ENCODE data around the gene TLCD1. TPM values are rescaled to one million over a fixed set of nuclear protein-coding genes. Genes with fewer than 3 reads are reported as not detected.
"Not testable (repeated sequence)": the region's sequence is repeated elsewhere in the genome, so short reads cannot be mapped to it uniquely, and the experiment has no call there.

Gene TLCD1
- total RNA-seq, 1 donor from 2014 or later: 1.6 TPM

- Histone ChIP-seq H3K4me3 (ENCODE audit: low read length in 3 of 3) (peak overlapping the region; percentile 83 to 99 (median 99)), H3K4me1 (ENCODE audit: control insufficient read depth in 3 of 3, insufficient read depth in 3 of 3, low read length in 3 of 3) (peaks cover 51 to 61% (median 55%) of the 10 kb centered on the region in 3 donors), H3K36me3 (ENCODE audit: control insufficient read depth in 3 of 3, insufficient read depth in 3 of 3, low read length in 3 of 3) (peaks cover 28 to 31% (median 31%) of the 10 kb centered on the region in 3 donors), H3K9ac (ENCODE audit: low read depth in 1 of 3, low read length in 3 of 3) (peak overlapping the region; percentile 91 to 95 (median 95)), H3K27ac (ENCODE audit: low read depth, low read length) (peak overlapping the region; percentile 75), H3K27me3 (ENCODE audit: control insufficient read depth in 3 of 3, insufficient read depth in 3 of 3, low read length in 3 of 3) (peaks cover 6 to 25% (median 19%) of the 10 kb centered on the region in 3 donors)
- not testable (repeated sequence) for H3K9me3 ChIP-seq (ENCODE audit: control insufficient read depth in 3 of 3, low read length in 3 of 3)
Measured at GRCh38 chr17:28720997-28721329, 5.1 kb downstream of the TLCD1 start.

DNA sequence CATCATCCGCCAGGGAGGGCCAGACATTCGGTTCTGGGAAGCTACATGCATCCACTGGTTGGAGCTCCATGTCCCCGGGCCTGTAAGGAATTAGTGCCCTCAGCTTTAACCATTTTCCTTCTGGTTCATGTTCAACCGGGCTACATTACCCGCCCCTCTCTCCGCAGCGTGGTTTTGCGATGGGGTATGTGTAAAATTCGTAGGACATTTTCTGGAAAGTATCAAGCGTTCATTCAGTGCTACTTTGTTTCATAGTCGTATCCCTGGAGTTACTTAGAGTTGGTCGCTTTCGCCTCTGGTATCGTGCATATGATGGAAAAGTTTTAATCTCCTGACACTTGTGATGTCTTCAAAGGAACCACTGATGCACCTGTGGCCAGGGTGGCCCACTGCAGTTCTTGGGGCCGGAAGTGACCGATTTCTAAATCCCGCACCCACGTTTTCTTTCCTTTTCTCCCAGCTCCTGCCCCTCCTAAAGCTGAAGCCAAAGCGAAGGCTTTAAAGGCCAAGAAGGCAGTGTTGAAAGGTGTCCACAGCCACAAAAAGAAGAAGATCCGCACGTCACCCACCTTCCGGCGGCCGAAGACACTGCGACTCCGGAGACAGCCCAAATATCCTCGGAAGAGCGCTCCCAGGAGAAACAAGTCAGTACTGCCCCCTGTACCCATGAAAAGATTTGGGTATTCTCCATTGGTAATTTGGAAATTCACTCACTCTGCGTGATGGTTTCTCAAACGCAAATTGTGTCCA, 5.6 kb downstream of the TLCD1 start:
- peaks cover 31% of the 10 kb centered on the region in 3 donors for H3K36me3 ChIP-seq (ENCODE audit: control insufficient read depth in 3 of 3, insufficient read depth in 3 of 3, low read length in 3 of 3)
- peak overlapping the region; percentile 83 to 99 (median 99) for H3K4me3 ChIP-seq (ENCODE audit: low read length in 3 of 3)
- peak overlapping the region; percentile 91 to 95 (median 95) for H3K9ac ChIP-seq (ENCODE audit: low read depth in 1 of 3, low read length in 3 of 3)
- peak overlapping the region; percentile 75 for H3K27ac ChIP-seq (ENCODE audit: low read depth, low read length)
- H3K27me3 ChIP-seq (ENCODE audit: control insufficient read depth in 3 of 3, insufficient read depth in 3 of 3, low read length in 3 of 3): peaks cover 6 to 30% (median 21%) of the 10 kb centered on the region in 3 donors
- H3K9me3 ChIP-seq (ENCODE audit: control insufficient read depth in 3 of 3, low read length in 3 of 3): no peaks in the 10 kb centered on the region
- H3K4me1 ChIP-seq (ENCODE audit: control insufficient read depth in 3 of 3, insufficient read depth in 3 of 3, low read length in 3 of 3): peaks cover 47 to 55% (median 50%) of the 10 kb centered on the region in 3 donors

DNA sequence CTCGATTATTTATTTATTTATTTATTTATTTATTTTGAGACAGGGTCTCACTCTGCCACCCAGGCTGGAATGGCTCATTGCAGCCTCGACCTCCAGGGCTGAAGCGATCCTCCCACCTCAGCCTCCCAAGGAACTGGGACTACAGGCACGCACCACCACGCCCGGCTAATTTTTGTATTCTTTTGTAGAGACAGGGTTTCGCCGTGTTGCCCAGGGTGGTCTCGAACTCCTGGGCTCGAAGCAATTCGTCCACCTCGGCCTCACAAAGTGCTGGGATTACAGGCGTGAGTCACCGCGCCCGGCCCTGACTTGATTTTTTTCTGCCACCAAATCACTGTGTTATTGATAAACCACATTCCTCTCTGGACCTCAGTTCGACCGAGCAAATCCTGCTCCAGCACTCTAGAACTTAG, 7.0 kb downstream of the TLCD1 start:
- Histone ChIP-seq H3K36me3 (ENCODE audit: control insufficient read depth in 3 of 3, insufficient read depth in 3 of 3, low read length in 3 of 3) (peaks cover 25 to 36% (median 25%) of the 10 kb centered on the region in 3 donors), H3K27me3 (ENCODE audit: control insufficient read depth in 3 of 3, insufficient read depth in 3 of 3, low read length in 3 of 3) (peaks cover 6 to 41% (median 29%) of the 10 kb centered on the region in 3 donors), H3K4me3 (ENCODE audit: low read length in 3 of 3) (peak overlapping the region; percentile 83 to 99 (median 99)), H3K27ac (ENCODE audit: low read depth, low read length) (peak overlapping the region; percentile 75), H3K4me1 (ENCODE audit: control insufficient read depth in 3 of 3, insufficient read depth in 3 of 3, low read length in 3 of 3) (peaks cover 44 to 49% (median 45%) of the 10 kb centered on the region in 3 donors), H3K9me3 (ENCODE audit: control insufficient read depth in 3 of 3, low read length in 3 of 3) (no peaks in the 10 kb centered on the region), H3K9ac (ENCODE audit: low read depth in 1 of 3, low read length in 3 of 3) (peak overlapping the region; percentile 75 to 95 (median 95))

- Histone ChIP-seq H3K9ac (ENCODE audit: low read depth in 1 of 3, low read length in 3 of 3) (peak overlapping the region in 2 of 3 donors; percentile 73), H3K27ac (ENCODE audit: low read depth, low read length) (peak overlapping the region; percentile 82), H3K27me3 (ENCODE audit: control insufficient read depth in 3 of 3, insufficient read depth in 3 of 3, low read length in 3 of 3) (peaks cover 6 to 43% (median 29%) of the 10 kb centered on the region in 3 donors), H3K36me3 (ENCODE audit: control insufficient read depth in 3 of 3, insufficient read depth in 3 of 3, low read length in 3 of 3) (peaks cover 20 to 32% (median 21%) of the 10 kb centered on the region in 3 donors), H3K4me3 (ENCODE audit: low read length in 3 of 3) (peak overlapping the region; percentile 14 to 60 (median 43)), H3K4me1 (ENCODE audit: control insufficient read depth in 3 of 3, insufficient read depth in 3 of 3, low read length in 3 of 3) (peaks cover 44 to 49% (median 45%) of the 10 kb centered on the region in 3 donors), H3K9me3 (ENCODE audit: control insufficient read depth in 3 of 3, low read length in 3 of 3) (no peaks in the 10 kb centered on the region)
Measured at GRCh38 chr17:28718333-28719020, 7.6 kb downstream of the TLCD1 start.

DNA sequence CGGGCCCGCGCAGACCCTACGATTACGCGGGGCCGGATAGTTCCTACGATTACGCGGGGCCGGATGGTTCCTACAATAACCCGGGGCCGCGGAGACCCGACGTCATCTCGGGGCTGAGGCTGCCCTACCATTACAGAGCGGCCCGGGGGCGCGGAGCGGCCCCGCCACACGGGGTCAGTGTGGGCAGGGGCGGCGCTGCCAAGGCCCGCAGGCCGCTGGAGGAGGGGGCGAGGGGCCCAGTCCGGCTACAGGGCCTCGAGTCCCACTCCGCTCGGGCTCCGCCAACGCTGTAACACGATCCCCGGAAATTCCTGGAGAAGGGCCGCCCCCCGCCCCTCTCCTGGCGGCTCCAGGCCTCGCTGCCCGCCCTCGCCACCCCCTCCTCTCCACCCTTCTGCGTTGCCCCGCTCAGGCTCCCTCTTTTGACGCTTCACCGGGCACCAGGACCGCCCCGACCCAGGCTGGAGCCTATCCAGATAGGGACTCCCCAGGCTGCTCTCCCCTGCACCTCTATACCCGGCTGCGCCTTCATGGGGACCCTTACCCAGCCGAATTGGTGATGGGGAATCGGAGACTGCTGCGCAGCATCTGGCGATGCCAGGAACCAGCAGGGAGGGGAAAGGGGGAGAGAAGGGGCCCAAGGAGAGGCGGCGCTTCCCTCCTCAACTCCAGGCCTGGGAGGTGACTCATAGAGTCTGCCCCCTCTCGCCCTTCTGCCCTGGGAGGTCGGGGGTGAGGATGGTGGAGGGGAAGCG, 8.3 kb downstream of the TLCD1 start, which contains the start of gene RAB34:
Gene RAB34, minus strand, starts transcription at position 291 of the 755 bp plus-strand sequence. CDS start 602 bp downstream, outside the sequence.
- H3K9ac ChIP-seq (ENCODE audit: low read depth in 1 of 3, low read length in 3 of 3): peak within 1 kb of the TSS; percentile 72 to 76 (median 73)
- H3K27ac ChIP-seq (ENCODE audit: low read depth, low read length): peak within 1 kb of the TSS; percentile 82
- no peaks in the 10 kb centered on the region for H3K9me3 ChIP-seq (ENCODE audit: control insufficient read depth in 3 of 3, low read length in 3 of 3)
- peak within 1 kb of the TSS; percentile 56 to 69 (median 64) for H3K4me3 ChIP-seq (ENCODE audit: low read length in 3 of 3)
- H3K4me1 ChIP-seq (ENCODE audit: control insufficient read depth in 3 of 3, insufficient read depth in 3 of 3, low read length in 3 of 3): peaks cover 40 to 48% (median 45%) of the 10 kb centered on the region in 3 donors
- H3K27me3 ChIP-seq (ENCODE audit: control insufficient read depth in 3 of 3, insufficient read depth in 3 of 3, low read length in 3 of 3): peaks cover 6 to 46% (median 32%) of the 10 kb centered on the region in 3 donors
- H3K36me3 ChIP-seq (ENCODE audit: control insufficient read depth in 3 of 3, insufficient read depth in 3 of 3, low read length in 3 of 3): peaks cover 14 to 25% (median 14%) of the 10 kb centered on the region in 3 donors

DNA sequence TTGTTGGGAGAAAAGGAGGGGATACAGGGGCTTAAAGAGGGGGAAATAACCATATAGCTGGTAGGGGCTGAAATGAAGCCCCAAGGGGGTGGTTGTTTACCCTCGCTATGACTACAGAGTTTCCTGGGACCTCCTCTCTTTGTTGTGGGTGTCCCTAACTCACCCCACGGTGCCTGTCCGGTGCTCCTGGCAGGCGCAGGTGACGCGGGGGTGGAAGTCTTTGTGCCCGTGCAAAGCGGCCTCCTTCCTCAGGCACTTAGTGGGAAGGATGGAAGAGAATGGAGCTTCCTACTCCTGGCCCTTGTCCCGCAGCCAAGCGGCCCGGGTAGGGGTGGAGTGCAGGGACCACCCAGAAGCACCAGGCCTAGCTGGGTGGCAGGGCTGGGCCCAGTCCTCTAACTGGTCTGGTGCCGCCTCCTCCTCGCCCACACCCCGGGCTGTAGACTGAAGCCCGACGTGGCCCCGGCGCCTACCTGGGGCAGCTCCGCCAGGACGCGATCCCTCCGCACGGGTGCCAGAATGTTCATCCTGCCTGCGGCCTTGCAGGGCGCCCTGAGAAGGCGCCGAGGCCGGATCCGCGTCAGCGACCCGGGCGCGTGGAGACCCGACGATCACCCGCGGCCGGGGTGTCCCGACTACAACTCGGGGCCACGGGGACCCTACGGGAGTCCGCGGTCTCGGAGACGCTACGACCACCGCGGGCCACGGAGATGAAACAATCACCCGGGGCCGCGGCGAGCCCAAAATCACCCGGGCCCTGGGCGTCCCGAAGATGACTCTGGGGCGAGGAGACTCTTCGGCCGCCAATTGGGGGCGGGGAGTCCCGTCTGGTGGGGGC, 9.1 kb downstream of the TLCD1 start:
- Histone ChIP-seq H3K27ac (ENCODE audit: low read depth, low read length) (peak overlapping the region; percentile 82), H3K27me3 (ENCODE audit: control insufficient read depth in 3 of 3, insufficient read depth in 3 of 3, low read length in 3 of 3) (peaks cover 6 to 50% (median 37%) of the 10 kb centered on the region in 3 donors), H3K4me3 (ENCODE audit: low read length in 3 of 3) (peak overlapping the region; percentile 56 to 69 (median 64)), H3K4me1 (ENCODE audit: control insufficient read depth in 3 of 3, insufficient read depth in 3 of 3, low read length in 3 of 3) (peaks cover 35 to 50% (median 47%) of the 10 kb centered on the region in 3 donors), H3K9ac (ENCODE audit: low read depth in 1 of 3, low read length in 3 of 3) (peak overlapping the region; percentile 72 to 76 (median 73)), H3K9me3 (ENCODE audit: control insufficient read depth in 3 of 3, low read length in 3 of 3) (no peaks in the 10 kb centered on the region), H3K36me3 (ENCODE audit: control insufficient read depth in 3 of 3, insufficient read depth in 3 of 3, low read length in 3 of 3) (peaks cover 6 to 19% (median 8%) of the 10 kb centered on the region in 3 donors)

- Histone ChIP-seq H3K27ac (ENCODE audit: low read depth, low read length) (no peak overlapping the region), H3K4me3 (ENCODE audit: low read length in 3 of 3) (no peak overlapping the region), H3K4me1 (ENCODE audit: control insufficient read depth in 3 of 3, insufficient read depth in 3 of 3, low read length in 3 of 3) (peaks cover 28 to 43% (median 40%) of the 10 kb centered on the region in 3 donors), H3K36me3 (ENCODE audit: control insufficient read depth in 3 of 3, insufficient read depth in 3 of 3, low read length in 3 of 3) (peaks cover 0 to 14% (median 2%) of the 10 kb centered on the region in 3 donors), H3K9ac (ENCODE audit: low read depth in 1 of 3, low read length in 3 of 3) (no peak overlapping the region), H3K27me3 (ENCODE audit: control insufficient read depth in 3 of 3, insufficient read depth in 3 of 3, low read length in 3 of 3) (peaks cover 6 to 50% (median 37%) of the 10 kb centered on the region in 3 donors), H3K9me3 (ENCODE audit: control insufficient read depth in 3 of 3, low read length in 3 of 3) (no peaks in the 10 kb centered on the region)
Measured at GRCh38 chr17:28715217-28715616, 10.8 kb downstream of the TLCD1 start.

DNA sequence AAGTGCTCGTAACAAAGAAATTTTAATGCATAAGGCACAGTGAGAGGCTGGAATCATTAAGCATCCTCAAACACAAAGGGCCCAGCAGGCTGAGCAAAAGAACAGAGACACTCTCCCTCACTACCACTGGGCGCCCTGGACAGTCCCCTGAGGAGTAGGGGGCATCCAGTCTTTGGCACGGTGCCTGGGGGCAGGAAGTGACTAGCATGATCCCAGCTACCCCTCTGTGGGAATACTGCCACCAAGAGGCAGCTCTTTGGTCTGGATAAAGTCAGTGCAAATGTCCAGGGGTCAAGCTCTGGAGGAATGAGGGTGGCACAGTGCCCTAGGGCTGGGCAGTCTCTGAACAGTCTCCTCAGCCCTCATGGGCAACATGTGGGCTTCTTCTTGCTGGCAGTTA, 11.8 kb downstream of the TLCD1 start:
- peaks cover 27 to 38% (median 37%) of the 10 kb centered on the region in 3 donors for H3K4me1 ChIP-seq (ENCODE audit: control insufficient read depth in 3 of 3, insufficient read depth in 3 of 3, low read length in 3 of 3)
- no peak overlapping the region for H3K4me3 ChIP-seq (ENCODE audit: low read length in 3 of 3)
- H3K9ac ChIP-seq (ENCODE audit: low read depth in 1 of 3, low read length in 3 of 3): no peak overlapping the region
- H3K27me3 ChIP-seq (ENCODE audit: control insufficient read depth in 3 of 3, insufficient read depth in 3 of 3, low read length in 3 of 3): peaks cover 6 to 50% (median 37%) of the 10 kb centered on the region in 3 donors
- H3K9me3 ChIP-seq (ENCODE audit: control insufficient read depth in 3 of 3, low read length in 3 of 3): no peaks in the 10 kb centered on the region
- no peak overlapping the region for H3K27ac ChIP-seq (ENCODE audit: low read depth, low read length)
- peaks cover 0 to 14% (median 2%) of the 10 kb centered on the region in 3 donors for H3K36me3 ChIP-seq (ENCODE audit: control insufficient read depth in 3 of 3, insufficient read depth in 3 of 3, low read length in 3 of 3)
